CD8-positive, alpha-beta memory T cell (primary cell): Measurements from ENCODE around the gene ECSIT. TPM values are rescaled to one million over a fixed set of nuclear protein-coding genes. Genes with fewer than 3 reads are reported as not detected.
"Not testable (repeated sequence)": the region's sequence is repeated elsewhere in the genome, so short reads cannot be mapped to it uniquely, and the experiment has no call there.

Experiments
- CTCF ChIA-PET: fragments of 350-600 bp; sonication (Branson Sonifier 250); formaldehyde crosslinking; loops from one replicate; lab custom pipeline; 2021; ENCODE audit warnings: antibody characterized with exemption; lab: Charles Lee
- POLR2A ChIA-PET: fragments of 350-600 bp; sonication (Branson Sonifier 250); formaldehyde crosslinking; loops from one replicate; lab custom pipeline; 2021; ENCODE audit warnings: antibody characterized with exemption; lab: Charles Lee
- DNase-seq, 5 donors: peaks; one replicate each; pipeline versions ENCODE4 v3.0.0 to v3.0.0-alpha.2; 2020 to 2022; ENCODE audit warnings: mixed read lengths in 1 of 5
- H3K27ac ChIP-seq: one replicate; pipeline ENCODE4 v1.7.0; 2013; ENCODE audit warnings: low read depth, mild to moderate bottlenecking, low read length, moderate library complexity
- H3K27me3 ChIP-seq: 2 replicates; pipeline ENCODE4 v1.7.0; 2013; ENCODE audit warnings: low read length, mild to moderate bottlenecking; ENCODE audit not compliant: insufficient read depth, poor library complexity, severe bottlenecking
- H3K36me3 ChIP-seq: 2 replicates; pipeline ENCODE4 v1.7.0; 2013; ENCODE audit warnings: mild to moderate bottlenecking, low read length, moderate library complexity; ENCODE audit not compliant: insufficient read depth
- H3K4me1 ChIP-seq: 2 replicates; pipeline ENCODE4 v1.7.0; 2013; ENCODE audit warnings: mild to moderate bottlenecking, low read length, moderate library complexity; ENCODE audit not compliant: insufficient read depth
- H3K4me3 ChIP-seq: 2 replicates; pipeline ENCODE4 v1.7.0; 2013; ENCODE audit warnings: mild to moderate bottlenecking, low read length
- H3K9me3 ChIP-seq: 2 replicates; pipeline ENCODE4 v1.7.0; 2013; ENCODE audit warnings: mild to moderate bottlenecking, low read length
- H3K27ac Mint-ChIP-seq, 8 donors: one replicate each; pipeline ENCODE4 v1.8.0; 2020 to 2021; ENCODE audit warnings: mixed read lengths in 8 of 8, mild to moderate bottlenecking in 6 of 8, inconsistent platforms in 3 of 8, moderate library complexity in 3 of 8
- H3K27me3 Mint-ChIP-seq, 2 donors: one replicate each; pipeline ENCODE4 v1.8.0; 2020 to 2021; ENCODE audit warnings: mixed read lengths in 2 of 2, mild to moderate bottlenecking in 1 of 2, moderate library complexity in 1 of 2
- H3K36me3 Mint-ChIP-seq, 3 donors: one replicate each; pipeline ENCODE4 v1.8.0; 2020 to 2021; ENCODE audit warnings: mixed read lengths in 3 of 3, inconsistent platforms in 1 of 3, mild to moderate bottlenecking in 1 of 3
- H3K4me1 Mint-ChIP-seq, 3 donors: one replicate each; pipeline ENCODE4 v1.8.0; 2020 to 2021; ENCODE audit warnings: mixed read lengths in 3 of 3, inconsistent platforms in 1 of 3, mild to moderate bottlenecking in 1 of 3
- H3K4me3 Mint-ChIP-seq, 7 donors: one replicate each; pipeline ENCODE4 v1.8.0; 2020 to 2021; ENCODE audit warnings: mixed read lengths in 7 of 7, mild to moderate bottlenecking in 6 of 7, moderate library complexity in 4 of 7, inconsistent platforms in 2 of 7
- H3K9me3 Mint-ChIP-seq, 5 donors: one replicate each; pipeline ENCODE4 v1.8.0; 2020 to 2022; ENCODE audit warnings: mixed read lengths in 5 of 5, mild to moderate bottlenecking in 3 of 5, moderate library complexity in 2 of 5, inconsistent platforms in 1 of 5
- polyA plus RNA-seq: library from polyadenylated mRNA; unstranded; fragments of 300-500 nt; fragmentation: Illumina TruSeq; gene quantifications from one replicate; pipeline ENCODE4 v1.2.3, GENCODE V29; 2021
- total RNA-seq, 2 experiments: library from RNA; stranded (reverse); gene quantifications; one replicate each; pipeline ENCODE4 v1.2.3, GENCODE V29; 2021

The ECSIT gene
- total and polyA plus RNA-seq, 3 experiments from 2014 or later = 31.4 to 61.0 (median 59.6) TPM

DNA sequence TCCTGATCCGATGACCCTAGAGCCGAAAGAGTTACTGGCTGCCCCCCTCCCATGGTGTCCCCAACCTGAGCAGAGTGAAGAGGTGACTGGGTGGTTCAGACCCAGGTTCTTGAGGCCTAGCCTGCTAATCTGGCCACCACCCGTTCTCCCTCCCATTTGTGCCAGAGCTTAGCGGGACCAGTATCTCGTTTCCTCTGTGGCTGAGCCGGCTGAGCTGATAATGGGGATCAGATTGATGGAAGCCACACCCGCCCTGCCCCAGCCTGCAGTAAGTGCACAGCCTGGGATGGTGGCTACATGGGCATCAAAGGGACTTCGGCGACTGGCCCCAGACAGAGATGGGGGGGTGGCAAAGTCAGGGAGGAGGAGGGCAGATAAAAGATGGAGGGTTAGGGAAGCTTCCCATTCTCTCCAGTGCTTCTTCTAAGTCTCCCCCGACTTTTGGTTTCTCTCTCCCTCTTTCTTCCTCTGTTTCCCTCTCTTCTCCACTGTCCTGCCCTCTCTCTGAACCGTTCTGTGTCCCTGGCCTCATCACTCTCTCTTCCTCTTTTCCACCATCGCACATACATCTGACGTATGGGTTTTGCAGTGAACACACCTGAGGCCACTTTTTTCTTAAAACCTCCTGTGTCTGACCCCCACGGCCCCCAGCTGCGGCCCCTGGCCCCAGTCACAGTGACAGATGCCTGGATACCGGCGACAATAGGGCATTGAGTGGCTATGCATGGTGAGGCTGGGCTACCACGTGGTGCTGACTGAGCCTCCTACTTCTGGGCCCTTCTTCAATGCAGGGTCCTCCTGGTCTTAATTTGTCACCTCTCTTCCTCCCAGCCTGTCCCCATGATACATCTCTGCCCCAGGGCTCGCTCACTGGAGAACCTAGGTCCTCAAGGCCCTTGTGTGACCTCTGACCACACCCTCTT, 50.5 kb downstream of the ECSIT start:
- Mint-ChIP-seq H3K4me3 (peak overlapping the region in 2 of 7 donors; percentile 5 to 25), H3K9me3 (no peaks in the 10 kb centered on the region), H3K36me3 (no peaks in the 10 kb centered on the region), H3K27ac (no peak overlapping the region), H3K27me3 (peaks cover 26 to 29% of the 10 kb centered on the region in 2 donors), H3K4me1 (peaks cover 19 to 26% (median 20%) of the 10 kb centered on the region in 3 donors)
- Histone ChIP-seq H3K4me3 (no peak overlapping the region), H3K9me3 (no peaks in the 10 kb centered on the region), H3K36me3 (no peaks in the 10 kb centered on the region), H3K27ac (no peak overlapping the region), H3K4me1 (peaks cover 23% of the 10 kb centered on the region), H3K27me3 (peaks cover 15% of the 10 kb centered on the region)
- ChIA-PET POLR2A (no interaction called here), CTCF (no interaction called here)
- DNase-seq = no peak

DNA sequence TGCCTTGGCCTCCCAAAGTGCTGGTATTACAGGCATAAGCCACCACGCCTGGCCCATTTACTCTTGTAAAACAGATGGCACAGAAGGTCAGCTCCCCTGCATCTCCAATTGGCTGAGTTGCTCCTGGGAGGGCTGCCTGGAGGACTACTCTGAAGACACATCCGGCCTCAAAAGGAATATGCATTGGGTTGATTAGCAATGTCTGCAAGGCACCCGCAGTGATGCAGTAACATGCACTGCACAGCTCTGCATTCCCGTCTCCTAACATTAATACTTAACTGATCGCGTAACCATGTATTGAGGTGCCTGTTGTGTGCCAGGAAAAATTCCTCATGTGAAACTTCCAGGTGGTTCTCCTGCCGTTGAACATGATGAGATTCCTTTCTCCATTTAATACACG, 53.1 kb downstream of the ECSIT start:
- Mint-ChIP-seq H3K4me3 (no peak overlapping the region), H3K36me3 (no peaks in the 10 kb centered on the region), H3K4me1 (peaks cover 0 to 5% (median 4%) of the 10 kb centered on the region in 3 donors), H3K9me3 (peaks cover 0 to 1% (median 0%) of the 10 kb centered on the region in 5 donors), H3K27ac (no peak overlapping the region), H3K27me3 (peaks cover 12 to 20% of the 10 kb centered on the region in 2 donors)
- Histone ChIP-seq H3K36me3 (no peaks in the 10 kb centered on the region), H3K9me3 (no peaks in the 10 kb centered on the region), H3K4me3 (no peak overlapping the region), H3K27ac (no peak overlapping the region), H3K27me3 (no peaks in the 10 kb centered on the region), H3K4me1 (no peaks in the 10 kb centered on the region)
- ChIA-PET POLR2A (no interaction called here), CTCF (no interaction called here)
- no peak for DNase-seq

DNA sequence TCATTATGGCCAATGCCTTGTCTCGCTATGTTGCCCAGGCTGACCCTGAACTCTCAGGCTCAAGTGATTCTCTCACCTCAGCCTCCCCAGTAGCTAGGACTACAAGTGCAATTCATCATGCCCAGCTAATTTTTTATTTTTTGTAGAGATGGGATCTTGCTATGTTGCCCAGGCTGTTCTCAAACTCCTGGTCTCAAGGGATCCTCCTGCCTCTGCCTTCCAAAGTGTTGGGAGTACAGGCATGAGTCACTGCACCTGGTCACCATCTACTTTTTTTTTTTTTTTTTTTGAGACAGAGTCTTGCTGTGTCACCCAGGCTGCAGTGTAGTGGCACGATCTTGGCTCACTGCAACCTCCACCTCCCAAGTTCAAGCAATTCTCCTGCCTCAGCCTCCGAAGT, 53.6 kb downstream of the ECSIT start:
- H3K9me3 Mint-ChIP-seq, H3K4me3 Mint-ChIP-seq, H3K27ac ChIP-seq, H3K9me3 ChIP-seq, H3K4me3 ChIP-seq, H3K36me3 ChIP-seq, H3K36me3 Mint-ChIP-seq, DNase-seq, H3K4me1 Mint-ChIP-seq, H3K4me1 ChIP-seq, POLR2A ChIA-PET, H3K27me3 ChIP-seq, CTCF ChIA-PET: not testable (repeated sequence)
- Mint-ChIP-seq H3K27ac (peak overlapping the region in 2 of 8 donors; percentile 29 to 32), H3K27me3 (peaks cover 12 to 20% of the 10 kb centered on the region in 2 donors)

DNA sequence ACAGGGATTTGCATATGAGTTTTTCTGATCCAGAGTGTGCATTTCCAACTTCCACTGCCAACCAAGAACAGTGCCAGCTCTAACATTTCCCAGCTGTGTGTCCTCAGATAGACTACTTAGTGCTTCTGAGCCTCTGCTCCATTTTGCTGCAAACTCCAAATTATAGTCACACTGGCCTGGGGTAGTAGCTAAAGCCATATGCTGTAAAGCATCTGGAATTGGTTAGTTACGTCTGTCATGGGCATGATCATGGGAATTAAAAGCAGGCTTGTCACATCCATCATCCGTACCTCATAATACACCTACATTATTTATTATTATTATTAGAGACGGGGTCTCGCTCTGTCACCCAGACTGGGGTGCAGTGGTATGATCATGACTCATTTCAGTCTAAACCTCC, 55.2 kb downstream of the ECSIT start:
- Histone ChIP-seq H3K27ac (no peak overlapping the region), H3K9me3 (no peaks in the 10 kb centered on the region), H3K4me3 (no peak overlapping the region), H3K4me1 (no peaks in the 10 kb centered on the region), H3K27me3 (no peaks in the 10 kb centered on the region), H3K36me3 (no peaks in the 10 kb centered on the region)
- DNase-seq = no peak
- no peak overlapping the region for H3K27ac Mint-ChIP-seq
- no peaks in the 10 kb centered on the region for H3K4me1 Mint-ChIP-seq
- POLR2A ChIA-PET = no interaction called here
- CTCF ChIA-PET = interaction anchor here (1.7 kb wide), 1 partner anchor 9 kb away, joined by 6 read pairs; no protein-coding TSS in a partner anchor
- no peak overlapping the region for H3K4me3 Mint-ChIP-seq
- H3K36me3 Mint-ChIP-seq = no peaks in the 10 kb centered on the region
- peaks cover 10 to 17% of the 10 kb centered on the region in 2 donors for H3K27me3 Mint-ChIP-seq
- H3K9me3 Mint-ChIP-seq = peaks cover 0 to 1% (median 0%) of the 10 kb centered on the region in 5 donors

DNA sequence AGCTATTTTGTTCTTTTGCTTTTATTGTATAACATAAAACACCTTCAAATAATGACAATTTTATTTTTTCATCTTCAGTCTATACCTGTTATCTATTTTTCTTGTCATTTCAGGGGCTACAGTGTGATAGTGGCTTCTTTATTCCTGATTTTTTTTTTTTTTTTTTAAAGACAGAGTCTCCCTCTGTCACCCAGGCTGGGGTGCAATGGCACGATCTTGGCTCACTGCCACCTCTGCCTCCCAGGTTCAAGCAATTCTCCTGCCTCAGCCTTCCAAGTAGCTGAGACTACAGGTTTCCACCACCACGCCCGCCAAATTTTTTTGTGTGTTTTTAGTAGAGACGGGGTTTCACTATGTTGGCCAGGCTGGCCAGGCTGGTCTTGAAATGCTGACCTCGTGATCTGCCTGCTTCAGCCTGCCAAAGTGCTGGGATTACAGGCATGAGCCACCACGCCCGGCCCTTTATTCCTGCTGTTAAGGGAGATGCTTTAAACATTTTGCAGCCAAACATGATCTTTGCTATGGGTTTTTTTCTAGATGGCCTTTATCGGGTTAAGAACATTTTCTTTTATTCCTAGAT, 60.6 kb downstream of the ECSIT start:
- H3K4me1 ChIP-seq, DNase-seq, H3K36me3 Mint-ChIP-seq, H3K4me1 Mint-ChIP-seq, H3K27me3 ChIP-seq, H3K27ac ChIP-seq, CTCF ChIA-PET, H3K27ac Mint-ChIP-seq, H3K9me3 ChIP-seq, H3K9me3 Mint-ChIP-seq, H3K36me3 ChIP-seq, H3K4me3 ChIP-seq, H3K4me3 Mint-ChIP-seq, POLR2A ChIA-PET: not testable (repeated sequence)
- H3K27me3 Mint-ChIP-seq = peaks cover 9 to 11% of the 10 kb centered on the region in 2 donors

DNA sequence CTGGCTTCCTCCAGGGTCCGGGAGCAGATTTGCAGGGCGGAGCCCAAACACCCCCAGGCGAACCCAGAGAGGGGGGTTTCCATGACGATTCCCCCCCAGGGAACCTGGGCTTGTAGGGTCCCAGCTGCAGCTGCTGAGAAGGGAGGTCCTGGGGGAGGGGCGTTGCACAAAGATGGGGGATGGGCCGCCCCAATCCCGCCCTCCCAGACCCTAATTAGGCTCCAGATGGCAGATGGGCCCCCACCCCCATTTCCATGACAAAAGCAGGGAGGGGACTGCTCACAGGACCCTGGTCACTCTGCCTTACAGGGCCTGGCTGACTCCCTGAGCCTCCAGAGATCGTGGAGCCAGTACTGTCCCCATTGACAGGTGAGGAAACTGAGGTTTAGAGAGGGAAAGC, 63.3 kb downstream of the ECSIT start:
- no peak overlapping the region for H3K27ac Mint-ChIP-seq
- Histone ChIP-seq H3K4me1 (no peaks in the 10 kb centered on the region), H3K27me3 (no peaks in the 10 kb centered on the region), H3K4me3 (no peak overlapping the region), H3K9me3 (no peaks in the 10 kb centered on the region), H3K36me3 (no peaks in the 10 kb centered on the region), H3K27ac (no peak overlapping the region)
- DNase-seq = no peak
- no peaks in the 10 kb centered on the region for H3K36me3 Mint-ChIP-seq
- no peaks in the 10 kb centered on the region for H3K9me3 Mint-ChIP-seq
- peaks cover 0 to 3% (median 0%) of the 10 kb centered on the region in 3 donors for H3K4me1 Mint-ChIP-seq
- peaks cover 4 to 9% of the 10 kb centered on the region in 2 donors for H3K27me3 Mint-ChIP-seq
- no peak overlapping the region for H3K4me3 Mint-ChIP-seq
- ChIA-PET POLR2A (no interaction called here), CTCF (no interaction called here)

DNA sequence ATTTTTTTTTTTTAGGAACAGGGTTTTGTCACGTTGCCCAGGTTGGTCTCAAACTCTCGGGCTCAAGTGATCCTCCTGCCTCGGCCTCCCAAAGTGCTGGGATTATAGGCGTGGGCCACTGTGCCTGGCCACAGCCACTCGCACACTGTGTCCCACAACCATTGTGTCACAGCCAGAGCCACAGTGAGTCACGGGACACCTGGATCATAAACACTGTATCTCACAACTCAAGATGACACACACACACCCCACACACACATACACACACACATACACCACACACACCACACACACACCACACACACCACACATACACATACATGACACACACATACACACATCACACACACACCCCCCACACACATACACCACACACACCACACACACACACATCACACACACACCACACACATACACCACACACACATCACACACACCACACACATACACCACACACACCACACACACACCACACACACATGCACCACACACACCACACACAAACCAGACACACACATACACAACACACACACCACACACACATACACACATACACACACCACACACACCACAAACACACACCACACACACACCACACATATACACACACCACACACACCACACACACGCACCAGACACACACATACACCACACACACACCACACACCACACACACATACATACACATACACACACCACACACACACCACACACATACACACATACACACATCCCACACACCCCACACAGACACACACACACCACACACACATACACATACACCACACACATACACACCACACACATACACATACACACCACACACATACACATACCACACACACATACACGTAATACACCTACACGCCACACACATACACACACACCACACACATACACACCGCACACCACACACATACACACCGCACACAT, 64.3 kb downstream of the ECSIT start:
- Mint-ChIP-seq H3K36me3 (no peaks in the 10 kb centered on the region), H3K27me3 (peaks cover 6 to 19% of the 10 kb centered on the region in 2 donors), H3K4me3 (no peak overlapping the region), H3K9me3 (no peaks in the 10 kb centered on the region), H3K4me1 (peaks cover 0 to 3% (median 0%) of the 10 kb centered on the region in 3 donors), H3K27ac (no peak overlapping the region)
- no peak overlapping the region for H3K4me3 ChIP-seq
- H3K36me3 ChIP-seq = no peaks in the 10 kb centered on the region
- no peak overlapping the region for H3K27ac ChIP-seq
- ChIA-PET POLR2A (no interaction called here), CTCF (no interaction called here)
- no peak for DNase-seq
- H3K27me3 ChIP-seq = no peaks in the 10 kb centered on the region
- H3K9me3 ChIP-seq = no peaks in the 10 kb centered on the region
- no peaks in the 10 kb centered on the region for H3K4me1 ChIP-seq
